ENCODE measurements around the gene SSPN. TPM values are rescaled to one million over a fixed set of nuclear protein-coding genes. Genes with fewer than 3 reads are reported as not detected.

SSPN gene
- polyA plus RNA-seq, 1 donor, result 11.5 TPM

- no peak for DNase-seq
Measured at GRCh38 chr12:26255893-26256645, 60.7 kb downstream of the SSPN start.

GRCh38 chr12:26264215-26264838 is 69.0 kb downstream of the SSPN start:
- 57% methylated on average over 1 of the region's 2 CpGs for WGBS (ENCODE audit: insufficient coverage, low lambda C conversion rate)
- Histone ChIP-seq H3K9me3 (ENCODE audit: control insufficient read depth, low read depth, low read length) (no peaks in the 10 kb centered on the region), H3K4me1 (ENCODE audit: control insufficient read depth, insufficient read depth, low read length) (peaks cover 17% of the 10 kb centered on the region), H3K36me3 (ENCODE audit: control insufficient read depth, insufficient read depth, low read length) (no peaks in the 10 kb centered on the region), H3K27me3 (ENCODE audit: control insufficient read depth, insufficient read depth, low read length) (no peaks in the 10 kb centered on the region), H3K4me3 (ENCODE audit: low read length) (no peak overlapping the region), H3K27ac (ENCODE audit: low read length) (peak overlapping the region; percentile 17)
- DNase-seq, result peak in 1 of 2 donors; percentile 73

More at GRCh38 chr12:26255893-26256645, 60.7 kb downstream of the SSPN start:
- Histone ChIP-seq H3K36me3 (ENCODE audit: control insufficient read depth, insufficient read depth, low read length) (no peaks in the 10 kb centered on the region), H3K9me3 (ENCODE audit: control insufficient read depth, low read depth, low read length) (peaks cover 10% of the 10 kb centered on the region), H3K27ac (ENCODE audit: low read length) (no peak overlapping the region), H3K27me3 (ENCODE audit: control insufficient read depth, insufficient read depth, low read length) (no peaks in the 10 kb centered on the region), H3K4me3 (ENCODE audit: low read length) (no peak overlapping the region), H3K4me1 (ENCODE audit: control insufficient read depth, insufficient read depth, low read length) (no peaks in the 10 kb centered on the region)
- WGBS (ENCODE audit: insufficient coverage, low lambda C conversion rate), result no CpG with 5 or more reads among the region's 7 CpGs

DNA sequence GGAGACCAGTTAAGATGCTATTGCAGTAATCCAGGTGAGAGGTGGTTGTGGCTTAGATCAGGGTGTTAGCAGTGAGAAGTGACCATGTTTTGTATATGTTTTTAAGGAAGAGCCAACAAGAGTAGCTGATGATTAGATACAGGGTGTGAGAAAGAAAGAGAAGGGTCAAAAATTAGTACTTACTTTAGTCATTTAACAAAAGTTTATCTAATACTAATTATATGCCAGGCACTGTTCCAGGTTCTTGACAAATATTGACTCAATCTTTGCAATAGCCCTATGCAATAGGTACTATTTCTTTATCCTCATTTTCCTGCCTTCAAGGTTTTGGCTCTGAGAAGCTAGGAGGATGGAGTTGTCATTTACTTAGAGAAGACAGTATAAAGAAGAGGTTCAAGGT is 70.2 kb downstream of the SSPN start:
- no peak for DNase-seq
- Histone ChIP-seq H3K9me3 (ENCODE audit: control insufficient read depth, low read depth, low read length) (no peaks in the 10 kb centered on the region), H3K27me3 (ENCODE audit: control insufficient read depth, insufficient read depth, low read length) (no peaks in the 10 kb centered on the region), H3K27ac (ENCODE audit: low read length) (no peak overlapping the region), H3K36me3 (ENCODE audit: control insufficient read depth, insufficient read depth, low read length) (no peaks in the 10 kb centered on the region), H3K4me3 (ENCODE audit: low read length) (no peak overlapping the region), H3K4me1 (ENCODE audit: control insufficient read depth, insufficient read depth, low read length) (peaks cover 23% of the 10 kb centered on the region)

DNA sequence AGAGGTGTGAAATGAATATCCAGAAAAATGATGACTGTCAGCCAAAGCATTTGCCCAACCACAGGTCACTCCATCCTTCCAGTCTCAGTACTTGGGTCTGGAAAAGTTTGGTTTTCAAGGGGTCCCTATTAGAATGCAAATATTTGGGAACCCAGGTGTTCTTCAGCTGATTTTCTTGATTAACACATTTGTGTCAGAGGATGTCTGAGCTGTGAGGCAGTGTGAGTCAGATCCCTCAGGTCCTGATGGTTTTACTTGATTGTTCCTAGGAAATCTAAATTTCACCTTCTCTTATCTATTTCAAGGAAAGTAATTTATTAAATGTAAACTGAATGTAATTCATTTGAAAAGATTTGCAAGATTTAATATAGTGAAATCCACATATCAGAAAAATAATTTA is 71.5 kb downstream of the SSPN start:
- Histone ChIP-seq H3K4me3 (ENCODE audit: low read length) (no peak overlapping the region), H3K36me3 (ENCODE audit: control insufficient read depth, insufficient read depth, low read length) (no peaks in the 10 kb centered on the region), H3K9me3 (ENCODE audit: control insufficient read depth, low read depth, low read length) (no peaks in the 10 kb centered on the region), H3K27ac (ENCODE audit: low read length) (no peak overlapping the region), H3K4me1 (ENCODE audit: control insufficient read depth, insufficient read depth, low read length) (peaks cover 27% of the 10 kb centered on the region), H3K27me3 (ENCODE audit: control insufficient read depth, insufficient read depth, low read length) (no peaks in the 10 kb centered on the region)
- no peak for DNase-seq

DNA sequence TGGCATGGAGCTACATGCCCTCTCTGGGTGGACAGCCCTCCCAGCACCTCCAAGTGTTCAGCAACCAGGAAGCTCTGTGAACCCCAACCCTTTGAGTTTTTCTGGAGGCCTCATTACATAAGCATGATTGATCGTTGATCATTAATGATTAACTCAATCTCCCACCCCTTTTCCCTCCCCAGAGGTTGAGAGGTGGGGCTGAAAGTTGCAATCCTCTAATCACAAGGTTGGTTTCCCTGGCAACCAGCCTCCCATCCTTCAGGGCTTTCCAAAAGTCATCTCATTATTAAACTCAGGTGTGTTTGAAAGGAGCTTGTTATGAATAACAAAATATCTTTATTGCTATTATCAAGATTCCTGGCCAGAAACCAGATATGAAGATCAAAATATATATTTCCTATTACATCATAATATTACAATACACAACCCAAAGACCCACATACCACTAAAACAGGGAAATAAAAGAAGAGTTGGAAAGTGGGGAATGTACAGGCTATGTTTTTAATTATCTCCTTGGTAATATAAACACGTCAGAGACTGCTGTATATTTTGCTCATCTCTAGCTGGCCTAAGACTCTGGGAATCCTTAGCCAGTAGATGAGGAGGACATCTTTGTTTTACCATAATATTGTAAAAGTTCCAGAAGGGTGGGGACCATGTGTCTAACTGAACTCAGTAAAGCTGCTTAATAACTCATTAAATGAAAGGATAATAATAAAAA is 73.6 kb downstream of the SSPN start:
- WGBS (ENCODE audit: insufficient coverage, low lambda C conversion rate), result 33% methylated on average over 1 of the region's 2 CpGs
- Histone ChIP-seq H3K4me1 (ENCODE audit: control insufficient read depth, insufficient read depth, low read length) (peaks cover 44% of the 10 kb centered on the region), H3K4me3 (ENCODE audit: low read length) (no peak overlapping the region), H3K27ac (ENCODE audit: low read length) (peak overlapping the region; percentile 59), H3K36me3 (ENCODE audit: control insufficient read depth, insufficient read depth, low read length) (no peaks in the 10 kb centered on the region), H3K9me3 (ENCODE audit: control insufficient read depth, low read depth, low read length) (no peaks in the 10 kb centered on the region), H3K27me3 (ENCODE audit: control insufficient read depth, insufficient read depth, low read length) (no peaks in the 10 kb centered on the region)
- peak; percentile 59 to 87 for DNase-seq

DNA sequence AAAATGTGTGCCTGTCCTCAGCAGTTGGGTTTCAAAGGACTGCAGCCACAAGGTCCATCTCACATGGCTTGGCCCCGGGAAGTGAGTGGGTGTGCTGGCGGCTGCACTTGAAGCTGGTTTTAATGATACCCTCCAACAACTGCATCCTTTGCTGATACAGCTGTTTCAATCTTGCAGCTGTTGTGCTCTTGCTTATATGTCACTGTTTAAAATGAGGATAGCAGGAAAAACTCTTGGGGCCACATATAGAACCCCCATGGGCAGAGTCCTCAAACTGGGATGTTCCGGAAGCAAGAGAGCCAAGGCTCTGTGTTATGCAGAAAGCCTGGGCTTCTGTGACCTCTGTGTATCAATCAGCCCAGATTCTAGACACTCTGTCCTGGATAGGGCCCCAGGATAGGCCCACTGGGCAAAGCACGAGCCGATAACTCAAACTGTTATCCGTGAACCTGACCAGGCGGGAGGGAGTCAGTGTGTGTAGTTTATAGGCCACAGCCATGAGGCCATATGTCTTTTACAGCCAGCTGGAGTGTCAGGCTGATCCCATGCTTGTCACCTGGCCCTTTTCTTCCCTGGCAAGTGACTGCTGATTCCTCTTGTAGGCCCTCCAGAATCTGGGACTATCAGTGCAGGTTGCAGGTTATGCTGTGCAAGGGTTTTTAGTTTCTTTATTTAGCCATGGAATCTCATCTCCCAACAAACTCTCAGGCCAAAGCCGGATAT is 74.3 kb downstream of the SSPN start:
- peak; percentile 64 to 86 for DNase-seq
- H3K4me1 ChIP-seq (ENCODE audit: control insufficient read depth, insufficient read depth, low read length), result peaks cover 51% of the 10 kb centered on the region
- no CpG with 5 or more reads among the region's 8 CpGs for WGBS (ENCODE audit: insufficient coverage, low lambda C conversion rate)
- peak overlapping the region; percentile 59 for H3K27ac ChIP-seq (ENCODE audit: low read length)
- no peak overlapping the region for H3K4me3 ChIP-seq (ENCODE audit: low read length)
- H3K36me3 ChIP-seq (ENCODE audit: control insufficient read depth, insufficient read depth, low read length), result no peaks in the 10 kb centered on the region
- H3K27me3 ChIP-seq (ENCODE audit: control insufficient read depth, insufficient read depth, low read length), result no peaks in the 10 kb centered on the region
- H3K9me3 ChIP-seq (ENCODE audit: control insufficient read depth, low read depth, low read length), result no peaks in the 10 kb centered on the region

GRCh38 chr12:26271024-26271423 is 75.7 kb downstream of the SSPN start:
- peak overlapping the region; percentile 59 for H3K27ac ChIP-seq (ENCODE audit: low read length)
- 50% methylated on average over 2 of the region's 2 CpGs for WGBS (ENCODE audit: insufficient coverage, low lambda C conversion rate)
- no peak overlapping the region for H3K4me3 ChIP-seq (ENCODE audit: low read length)
- H3K36me3 ChIP-seq (ENCODE audit: control insufficient read depth, insufficient read depth, low read length), result no peaks in the 10 kb centered on the region
- H3K4me1 ChIP-seq (ENCODE audit: control insufficient read depth, insufficient read depth, low read length), result peaks cover 49% of the 10 kb centered on the region
- peak; percentile 44 to 72 for DNase-seq
- H3K27me3 ChIP-seq (ENCODE audit: control insufficient read depth, insufficient read depth, low read length), result no peaks in the 10 kb centered on the region
- H3K9me3 ChIP-seq (ENCODE audit: control insufficient read depth, low read depth, low read length), result no peaks in the 10 kb centered on the region

DNA sequence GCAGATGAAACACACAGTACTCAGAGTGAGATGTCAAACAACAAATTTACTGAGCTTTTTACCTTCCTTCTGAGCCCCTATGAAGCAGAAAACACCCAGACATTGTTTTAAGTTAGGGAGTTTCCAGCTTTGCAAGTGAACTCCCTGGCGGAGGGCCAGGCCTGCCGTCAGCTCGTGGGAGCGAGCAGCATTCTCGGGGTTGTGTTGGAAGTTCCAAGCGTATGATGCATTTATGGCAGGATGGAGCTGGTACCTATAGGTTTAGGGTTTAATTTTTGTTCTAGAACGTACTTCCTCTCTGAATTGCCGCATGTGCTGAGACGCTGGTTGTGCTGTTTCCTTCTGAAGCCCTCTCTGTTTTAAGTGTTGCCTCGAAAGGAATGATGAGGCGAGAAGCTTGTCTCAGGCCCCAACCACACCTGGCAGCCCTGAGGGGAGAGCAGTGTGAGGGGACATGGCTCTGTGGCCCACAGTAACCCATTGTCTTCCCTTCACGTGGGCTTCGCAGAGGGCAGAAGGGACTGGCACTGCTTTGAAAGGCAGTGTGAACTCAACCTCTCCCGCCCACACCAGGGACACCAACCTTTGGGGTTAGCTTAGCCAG is 76.6 kb downstream of the SSPN start:
- peak; percentile 55 to 70 for DNase-seq
- no CpG with 5 or more reads among the region's 14 CpGs for WGBS (ENCODE audit: insufficient coverage, low lambda C conversion rate)
- no peak overlapping the region for H3K27ac ChIP-seq (ENCODE audit: low read length)
- no peaks in the 10 kb centered on the region for H3K27me3 ChIP-seq (ENCODE audit: control insufficient read depth, insufficient read depth, low read length)
- H3K36me3 ChIP-seq (ENCODE audit: control insufficient read depth, insufficient read depth, low read length), result no peaks in the 10 kb centered on the region
- no peaks in the 10 kb centered on the region for H3K9me3 ChIP-seq (ENCODE audit: control insufficient read depth, low read depth, low read length)
- H3K4me3 ChIP-seq (ENCODE audit: low read length), result no peak overlapping the region
- H3K4me1 ChIP-seq (ENCODE audit: control insufficient read depth, insufficient read depth, low read length), result peaks cover 49% of the 10 kb centered on the region

- H3K36me3 ChIP-seq (ENCODE audit: control insufficient read depth, insufficient read depth, low read length), result no peaks in the 10 kb centered on the region
- DNase-seq, result peak in 1 of 2 donors; percentile 53
- no peak overlapping the region for H3K27ac ChIP-seq (ENCODE audit: low read length)
- no peaks in the 10 kb centered on the region for H3K9me3 ChIP-seq (ENCODE audit: control insufficient read depth, low read depth, low read length)
- H3K27me3 ChIP-seq (ENCODE audit: control insufficient read depth, insufficient read depth, low read length), result no peaks in the 10 kb centered on the region
- peaks cover 49% of the 10 kb centered on the region for H3K4me1 ChIP-seq (ENCODE audit: control insufficient read depth, insufficient read depth, low read length)
- no peak overlapping the region for H3K4me3 ChIP-seq (ENCODE audit: low read length)
- WGBS (ENCODE audit: insufficient coverage, low lambda C conversion rate), result no CpG with 5 or more reads among the region's 2 CpGs
Measured at GRCh38 chr12:26272851-26273250, 77.5 kb downstream of the SSPN start.

- Histone ChIP-seq H3K36me3 (ENCODE audit: control insufficient read depth, insufficient read depth, low read length) (no peaks in the 10 kb centered on the region), H3K4me3 (ENCODE audit: low read length) (no peak overlapping the region), H3K9me3 (ENCODE audit: control insufficient read depth, low read depth, low read length) (no peaks in the 10 kb centered on the region), H3K27ac (ENCODE audit: low read length) (no peak overlapping the region), H3K27me3 (ENCODE audit: control insufficient read depth, insufficient read depth, low read length) (no peaks in the 10 kb centered on the region), H3K4me1 (ENCODE audit: control insufficient read depth, insufficient read depth, low read length) (peaks cover 41% of the 10 kb centered on the region)
- WGBS (ENCODE audit: insufficient coverage, low lambda C conversion rate), result no CpG with 5 or more reads among the region's 6 CpGs
- peak in 1 of 2 donors; percentile 41 for DNase-seq
Measured at GRCh38 chr12:26273811-26274210, 78.4 kb downstream of the SSPN start.

Measured in large intestine (tissue), 3 donors.